Mucosa of rectum (tissue), 2 donors: ENCODE measurements around the gene BEND2.
"Not testable (repeated sequence)": the region's sequence is repeated elsewhere in the genome, so short reads cannot be mapped to it uniquely, and the experiment has no call there.

Source experiments
- H3K27ac ChIP-seq, 2 donors: one replicate each; pipeline ENCODE4 v1.7.0; 2013; ENCODE audit warnings: inconsistent platforms in 2 of 2, low read depth in 2 of 2, low read length in 2 of 2
- H3K27me3 ChIP-seq, 2 donors: one replicate each; pipeline ENCODE4 v1.7.0; 2013; ENCODE audit warnings: low read length in 2 of 2; ENCODE audit not compliant: control insufficient read depth in 2 of 2, insufficient read depth in 2 of 2
- H3K36me3 ChIP-seq, 2 donors: one replicate each; pipeline ENCODE4 v1.7.0; 2013; ENCODE audit warnings: low read length in 2 of 2; ENCODE audit not compliant: control insufficient read depth in 2 of 2, insufficient read depth in 2 of 2
- H3K4me1 ChIP-seq, 2 donors: one replicate each; pipeline ENCODE4 v1.7.0; 2013; ENCODE audit warnings: low read length in 2 of 2, mild to moderate bottlenecking in 1 of 2; ENCODE audit not compliant: control insufficient read depth in 2 of 2, insufficient read depth in 2 of 2
- H3K4me3 ChIP-seq, 2 donors: one replicate each; pipeline ENCODE4 v1.7.0; 2013; ENCODE audit warnings: low read length in 2 of 2
- H3K9ac ChIP-seq, 2 donors: one replicate each; pipeline ENCODE4 v1.7.0; 2013; ENCODE audit warnings: low read length in 2 of 2, low read depth in 1 of 2, mild to moderate bottlenecking in 1 of 2
- H3K9me3 ChIP-seq, 2 donors: one replicate each; pipeline ENCODE4 v1.7.0; 2013; ENCODE audit warnings: low read length in 2 of 2; ENCODE audit not compliant: control insufficient read depth in 2 of 2
- donor health status: healthy.
- donor health status: Normal muscosa, but diverticular disease.

BEND2 gene

DNA sequence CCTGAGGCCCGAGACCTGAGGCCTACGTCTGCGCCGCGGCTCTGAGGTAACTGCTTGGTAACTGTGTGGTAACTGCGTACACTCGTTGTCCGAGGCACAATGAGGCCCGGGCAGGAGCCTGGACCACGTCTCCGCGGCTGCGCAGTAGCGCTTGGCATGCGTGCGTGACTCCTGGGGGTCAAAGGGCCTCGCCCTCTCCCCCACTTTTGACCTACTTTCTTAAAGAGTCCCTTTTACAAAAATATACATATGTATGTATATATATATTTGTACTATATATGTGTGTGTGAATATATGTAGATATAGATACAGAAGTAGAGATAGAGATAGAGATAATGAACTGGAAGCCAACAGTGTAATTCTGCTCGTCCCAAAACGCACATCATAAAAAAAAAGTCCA is at the start of gene BEND2:
Gene BEND2, minus strand, starts transcription at position 101 of the 400 bp plus-strand sequence. CDS start 136 bp downstream, outside the sequence.
- H3K4me1 ChIP-seq = no peaks in the 10 kb centered on the region
- H3K9ac ChIP-seq = no peak within 1 kb of the TSS
- no peak within 1 kb of the TSS for H3K4me3 ChIP-seq
- no peaks in the 10 kb centered on the region for H3K27me3 ChIP-seq
- H3K36me3 ChIP-seq = no peaks in the 10 kb centered on the region
- H3K27ac ChIP-seq = no peak within 1 kb of the TSS
- no peaks in the 10 kb centered on the region for H3K9me3 ChIP-seq

DNA sequence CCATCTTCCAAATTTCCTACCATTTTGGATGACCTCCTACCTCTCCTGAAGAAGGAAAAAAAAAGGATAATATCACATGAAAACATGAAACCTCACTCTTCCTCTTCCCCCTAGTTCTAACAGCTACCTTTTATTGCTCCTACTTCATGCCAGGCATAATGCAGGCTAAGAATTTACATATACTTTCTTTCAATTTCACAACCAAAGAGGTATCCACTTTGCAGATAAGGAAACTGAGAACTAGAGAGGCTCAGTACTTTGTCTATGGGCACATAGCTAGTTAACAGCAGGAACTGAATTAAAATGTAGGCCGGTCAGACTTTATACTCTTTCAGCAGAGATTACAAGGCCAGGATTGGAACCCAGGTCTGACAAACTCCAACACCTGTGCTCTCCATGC is 34.4 kb upstream of the BEND2 start:
- no peaks in the 10 kb centered on the region for H3K9me3 ChIP-seq
- H3K27ac ChIP-seq = no peak overlapping the region
- no peak overlapping the region for H3K4me3 ChIP-seq
- H3K27me3 ChIP-seq = no peaks in the 10 kb centered on the region
- H3K36me3 ChIP-seq = no peaks in the 10 kb centered on the region
- no peaks in the 10 kb centered on the region for H3K4me1 ChIP-seq
- H3K9ac ChIP-seq = no peak overlapping the region

DNA sequence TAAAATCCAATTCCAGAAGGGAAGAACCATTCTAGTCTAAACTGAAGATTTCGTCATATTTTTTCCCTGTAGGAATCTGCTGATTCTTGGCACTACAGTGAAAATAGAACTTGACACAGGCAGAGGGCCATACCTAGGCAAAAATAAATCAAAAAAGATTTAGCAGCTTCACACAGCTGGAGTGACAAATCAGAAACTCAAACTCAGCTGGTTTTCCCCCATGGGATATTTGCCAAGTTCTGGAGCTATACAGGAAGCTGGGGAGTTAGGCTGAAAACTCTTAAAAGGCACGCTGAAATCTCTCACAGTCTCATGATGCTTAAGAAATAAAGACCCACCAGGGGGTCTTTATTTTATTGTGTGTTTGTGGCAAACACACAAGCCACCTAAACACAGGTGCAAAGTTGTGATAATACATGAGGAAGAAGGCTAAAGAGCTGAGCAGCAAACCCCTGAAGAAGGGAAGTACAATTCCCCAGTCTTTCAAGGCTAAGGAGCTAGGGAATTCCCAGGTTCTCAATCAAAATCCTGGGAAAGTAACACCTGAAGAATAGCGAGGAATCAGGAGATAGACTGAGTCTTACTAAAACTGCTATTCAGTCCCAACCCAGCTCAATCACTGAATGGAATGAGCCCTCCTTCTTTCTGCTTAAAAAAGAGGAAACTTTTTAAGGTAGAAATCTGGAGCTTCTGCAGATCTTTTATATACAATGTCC is 32.1 kb upstream of the BEND2 start:
- Histone ChIP-seq H3K9me3 (no peaks in the 10 kb centered on the region), H3K27ac (no peak overlapping the region), H3K4me3 (no peak overlapping the region), H3K36me3 (no peaks in the 10 kb centered on the region), H3K4me1 (no peaks in the 10 kb centered on the region), H3K27me3 (no peaks in the 10 kb centered on the region), H3K9ac (no peak overlapping the region)

DNA sequence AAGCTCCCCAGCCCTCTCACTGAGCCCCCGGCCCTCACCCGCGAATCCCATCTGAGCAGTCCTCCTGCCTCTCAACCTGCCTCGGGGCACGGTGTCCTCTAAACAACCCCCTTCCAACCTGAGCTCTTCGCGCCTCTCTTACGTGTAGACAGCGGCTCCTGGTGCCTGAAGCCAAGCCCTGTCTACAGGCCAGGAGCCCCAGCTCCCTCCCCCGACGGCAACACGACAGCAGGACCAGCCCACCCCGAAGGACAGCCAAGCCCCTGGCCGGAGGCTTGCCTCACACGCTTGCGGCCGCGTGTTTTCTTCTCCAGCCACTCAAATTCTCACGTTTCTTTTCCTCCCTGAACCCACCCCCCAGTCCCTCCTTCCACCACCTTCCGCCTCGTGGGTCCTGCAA is 9.0 kb upstream of the BEND2 start:
- H3K36me3 ChIP-seq, H3K9ac ChIP-seq, H3K4me1 ChIP-seq, H3K27me3 ChIP-seq, H3K9me3 ChIP-seq, H3K4me3 ChIP-seq, H3K27ac ChIP-seq: not testable (repeated sequence)

DNA sequence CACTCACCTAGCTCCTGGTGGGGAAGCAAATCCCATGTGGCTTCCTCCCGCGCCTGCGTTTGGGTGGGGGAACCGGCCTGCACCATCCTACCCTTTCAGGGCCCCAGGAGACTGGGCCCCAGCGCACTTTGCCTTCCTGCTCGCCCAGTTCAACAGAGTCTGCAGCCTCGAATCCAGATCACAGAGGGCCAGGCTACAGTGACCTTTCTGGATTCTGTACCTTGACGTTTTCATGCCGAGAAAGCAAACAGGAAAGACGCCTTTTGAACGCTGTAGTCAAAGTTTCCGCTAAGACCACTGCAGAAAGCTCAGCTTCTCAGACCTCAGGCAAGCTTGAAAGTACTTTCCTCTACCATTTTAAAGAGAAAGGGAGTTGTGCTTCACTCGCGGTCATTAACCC is 7.4 kb upstream of the BEND2 start:
- no peak overlapping the region for H3K4me3 ChIP-seq
- peaks cover 0 to 3% of the 10 kb centered on the region in 2 donors for H3K27me3 ChIP-seq
- H3K9ac ChIP-seq = no peak overlapping the region
- no peaks in the 10 kb centered on the region for H3K9me3 ChIP-seq
- H3K4me1 ChIP-seq = no peaks in the 10 kb centered on the region
- H3K27ac ChIP-seq = no peak overlapping the region
- H3K36me3 ChIP-seq = no peaks in the 10 kb centered on the region

DNA sequence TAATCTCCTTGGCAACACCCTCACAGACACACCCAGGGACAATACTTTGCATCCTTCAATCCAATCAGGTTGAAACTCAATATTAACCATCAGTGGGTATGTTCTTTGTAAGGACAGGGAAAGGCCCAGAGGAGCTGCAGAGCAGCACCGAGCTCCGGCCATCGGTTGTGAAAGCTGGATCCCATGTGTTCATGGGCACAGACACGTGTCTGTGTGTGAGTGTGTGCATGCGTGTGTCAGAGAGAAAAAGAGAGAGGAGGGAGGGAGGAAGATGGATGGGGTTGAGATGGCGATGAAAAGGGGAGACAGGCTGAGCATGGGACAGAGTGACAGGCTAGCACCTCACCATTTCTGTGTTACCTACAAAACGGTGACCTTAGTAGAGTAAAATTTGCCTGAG is 6.8 kb upstream of the BEND2 start:
- H3K4me3 ChIP-seq = no peak overlapping the region
- H3K4me1 ChIP-seq = no peaks in the 10 kb centered on the region
- no peak overlapping the region for H3K27ac ChIP-seq
- no peaks in the 10 kb centered on the region for H3K9me3 ChIP-seq
- peaks cover 0 to 3% of the 10 kb centered on the region in 2 donors for H3K27me3 ChIP-seq
- no peaks in the 10 kb centered on the region for H3K36me3 ChIP-seq
- no peak overlapping the region for H3K9ac ChIP-seq

DNA sequence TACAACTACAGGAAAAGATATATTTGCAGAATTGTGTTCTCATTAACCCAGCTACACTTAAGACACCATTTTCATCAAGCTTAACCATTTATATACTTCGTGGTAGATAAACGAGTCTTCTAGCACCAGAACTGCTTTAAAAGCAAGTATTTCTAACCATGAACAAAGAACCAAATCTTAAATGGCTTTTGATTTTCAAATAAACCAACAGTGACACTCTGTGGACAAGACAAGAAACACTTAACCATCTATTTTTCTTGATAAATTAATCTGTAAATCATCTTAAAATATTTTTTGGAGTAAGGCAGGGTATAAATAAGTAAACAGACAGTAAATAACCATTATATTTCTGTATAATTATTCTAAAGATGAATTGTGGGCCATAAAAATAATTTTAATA is 10.2 kb downstream of the BEND2 start:
- Histone ChIP-seq H3K9me3 (no peaks in the 10 kb centered on the region), H3K4me1 (no peaks in the 10 kb centered on the region), H3K27ac (no peak overlapping the region), H3K27me3 (no peaks in the 10 kb centered on the region), H3K9ac (no peak overlapping the region), H3K36me3 (no peaks in the 10 kb centered on the region), H3K4me3 (no peak overlapping the region)

DNA sequence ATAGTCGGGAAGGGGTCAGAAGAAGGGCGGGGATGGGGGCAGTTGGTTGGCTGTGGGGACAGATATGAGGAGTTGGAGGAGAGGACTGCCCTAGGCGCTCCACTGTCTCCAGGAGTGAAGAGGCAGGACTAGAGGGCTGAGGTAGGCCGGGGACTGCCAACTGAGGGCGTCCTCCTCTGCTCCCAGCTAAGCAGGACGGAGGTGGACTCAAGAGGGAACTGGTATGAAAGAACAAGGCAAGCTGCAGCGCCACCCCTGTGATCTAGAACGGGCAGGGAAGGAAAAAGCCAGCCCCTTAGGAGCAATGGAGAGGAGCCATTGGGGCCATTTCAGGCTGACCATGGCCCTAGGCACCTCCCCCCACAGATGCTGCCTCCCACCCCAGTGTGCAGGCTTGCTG is 14.0 kb downstream of the BEND2 start:
- Histone ChIP-seq H3K27ac (no peak overlapping the region), H3K9me3 (no peaks in the 10 kb centered on the region), H3K9ac (no peak overlapping the region), H3K36me3 (no peaks in the 10 kb centered on the region), H3K27me3 (no peaks in the 10 kb centered on the region), H3K4me3 (no peak overlapping the region), H3K4me1 (no peaks in the 10 kb centered on the region)

DNA sequence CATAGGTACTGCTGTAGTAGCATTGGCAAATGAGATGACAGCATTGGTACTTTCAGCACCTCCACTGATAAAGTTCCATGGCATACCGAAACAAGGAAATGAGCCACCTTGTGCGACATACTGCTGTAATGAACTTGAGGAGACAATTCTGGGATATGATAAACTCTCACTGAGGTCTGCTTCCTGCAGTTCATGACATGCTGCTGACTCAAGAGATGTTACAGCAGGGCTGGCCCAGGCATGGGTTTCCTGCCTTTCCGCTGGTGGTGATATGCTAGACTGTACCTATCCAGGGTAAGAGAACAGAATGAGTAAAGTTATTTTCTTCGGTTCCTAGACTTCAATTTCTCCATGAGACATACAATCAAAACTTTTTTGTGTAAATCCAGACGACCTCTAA is 17.1 kb downstream of the BEND2 start:
- H3K27me3 ChIP-seq = no peaks in the 10 kb centered on the region
- no peaks in the 10 kb centered on the region for H3K4me1 ChIP-seq
- H3K4me3 ChIP-seq = no peak overlapping the region

DNA sequence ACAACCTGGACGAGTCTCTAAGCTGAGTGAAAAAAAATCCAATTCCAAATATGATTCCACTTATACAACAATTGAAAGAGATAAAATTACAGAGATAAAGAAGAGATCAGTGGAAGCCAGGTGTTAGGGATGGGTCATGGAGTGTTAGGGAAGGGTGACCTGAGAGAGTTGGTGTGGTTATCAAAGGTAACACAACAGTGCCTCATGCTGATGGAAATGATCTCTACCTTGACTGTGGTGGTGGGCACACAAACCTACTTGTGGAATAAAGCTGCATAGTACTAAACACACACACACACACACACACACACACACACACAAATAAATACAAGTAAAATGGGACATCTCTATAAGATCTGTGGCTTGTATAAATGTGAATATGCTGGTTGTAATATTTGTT is 26.0 kb downstream of the BEND2 start:
- H3K27me3 ChIP-seq = no peaks in the 10 kb centered on the region
- no peaks in the 10 kb centered on the region for H3K9me3 ChIP-seq
- no peaks in the 10 kb centered on the region for H3K36me3 ChIP-seq
- H3K4me1 ChIP-seq = no peaks in the 10 kb centered on the region
- H3K27ac ChIP-seq = no peak overlapping the region
- H3K4me3 ChIP-seq = no peak overlapping the region
- H3K9ac ChIP-seq = no peak overlapping the region

More for the DNA sequence above, 17.1 kb downstream of the BEND2 start:
- no peak overlapping the region for H3K27ac ChIP-seq
- no peaks in the 10 kb centered on the region for H3K36me3 ChIP-seq
- no peak overlapping the region for H3K9ac ChIP-seq
- H3K9me3 ChIP-seq = no peaks in the 10 kb centered on the region

DNA sequence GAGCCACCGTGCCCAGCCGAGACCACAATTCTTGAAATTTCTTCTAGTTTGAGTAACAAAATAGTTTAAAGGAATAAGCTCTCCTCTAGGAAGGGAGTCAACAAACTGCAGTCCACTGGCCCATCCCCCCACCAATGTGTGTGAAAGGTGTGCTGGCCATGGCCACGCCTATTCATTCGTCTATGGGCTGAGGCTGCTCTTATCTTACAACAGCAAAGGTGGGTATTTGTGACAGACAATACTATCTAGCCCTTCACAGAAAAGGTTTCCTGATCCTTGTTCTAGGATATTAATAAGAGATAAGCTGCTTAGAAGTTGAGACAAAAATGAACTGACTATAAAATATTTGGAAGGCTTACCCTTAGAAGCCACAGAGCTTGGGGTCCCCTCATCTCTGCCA is 41.2 kb downstream of the BEND2 start:
- no peak overlapping the region for H3K9ac ChIP-seq
- no peaks in the 10 kb centered on the region for H3K9me3 ChIP-seq
- no peak overlapping the region for H3K4me3 ChIP-seq
- no peaks in the 10 kb centered on the region for H3K4me1 ChIP-seq
- H3K27ac ChIP-seq = no peak overlapping the region
- H3K36me3 ChIP-seq = no peaks in the 10 kb centered on the region
- H3K27me3 ChIP-seq = no peaks in the 10 kb centered on the region
